Activated naive CD4-positive, alpha-beta T cell treated with anti-CD3 and anti-CD28 coated beads, Interleukin-2, amount 10 ng/mL, durations not matched to agents 7 days and 5 days (primary cell): ENCODE results near the gene RAB11FIP3.
"Not testable (repeated sequence)": the region's sequence is repeated elsewhere in the genome, so short reads cannot be mapped to it uniquely, and the experiment has no call there.

Source experiments
- CTCF ChIA-PET: fragments of 350-600 bp; sonication (Branson Sonifier 250); formaldehyde crosslinking; loops from one replicate; lab custom pipeline; 2021; ENCODE audit warnings: antibody characterized with exemption; lab: Charles Lee
- DNase-seq: peaks from one replicate; pipeline ENCODE4 v3.0.0-alpha.2; 2020
- H3K27ac Mint-ChIP-seq: one replicate; pipeline ENCODE4 v1.8.0; 2021; ENCODE audit warnings: mild to moderate bottlenecking, moderate library complexity, mixed read lengths
- H3K27me3 Mint-ChIP-seq: one replicate; pipeline ENCODE4 v1.8.0; 2021; ENCODE audit warnings: mild to moderate bottlenecking, mixed read lengths
- H3K36me3 Mint-ChIP-seq: one replicate; pipeline ENCODE4 v1.8.0; 2021; ENCODE audit warnings: mixed read lengths
- H3K4me1 Mint-ChIP-seq: one replicate; pipeline ENCODE4 v1.8.0; 2021; ENCODE audit warnings: mixed read lengths
- H3K4me3 Mint-ChIP-seq: one replicate; pipeline ENCODE4 v1.8.0; 2021; ENCODE audit warnings: mild to moderate bottlenecking, moderate library complexity, mixed read lengths
- H3K9me3 Mint-ChIP-seq: one replicate; pipeline ENCODE4 v1.8.0; 2021; ENCODE audit warnings: mixed read lengths

The RAB11FIP3 gene

DNA sequence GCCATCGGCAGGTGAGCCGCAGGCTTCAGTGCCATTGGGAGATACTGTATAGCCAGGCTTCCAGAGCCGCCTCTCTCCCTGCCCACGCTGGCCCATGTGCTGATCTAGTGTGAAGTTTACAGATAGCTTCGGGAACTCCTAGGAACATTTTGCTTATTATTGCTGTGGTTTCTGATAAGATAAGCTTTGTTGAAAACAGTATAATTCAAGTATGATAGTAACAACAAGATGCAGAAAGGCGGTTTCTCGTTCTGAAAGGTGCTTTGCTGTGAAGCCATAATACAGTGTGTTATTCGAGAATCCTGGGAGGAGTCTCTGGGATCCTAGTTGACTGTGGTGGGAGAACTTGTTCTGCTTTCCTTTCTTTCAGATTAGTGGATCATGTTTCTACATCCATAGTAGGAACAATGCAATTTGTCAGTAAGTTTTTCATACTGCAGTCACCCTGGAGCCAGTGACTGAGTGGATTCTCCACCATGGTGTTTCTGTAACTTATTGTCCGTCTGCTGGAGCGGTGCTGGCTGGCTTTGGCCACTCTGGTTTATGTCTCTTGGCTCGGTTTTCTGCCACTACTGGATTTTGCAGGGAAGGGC lies 31.5 kb downstream of the RAB11FIP3 start:
- DNase-seq: no peak
- Mint-ChIP-seq H3K4me1 (peaks cover 6% of the 10 kb centered on the region), H3K27ac (no peak overlapping the region), H3K4me3 (no peak overlapping the region), H3K36me3 (no peaks in the 10 kb centered on the region), H3K27me3 (no peaks in the 10 kb centered on the region), H3K9me3 (no peaks in the 10 kb centered on the region)
- CTCF ChIA-PET: no interaction called here

DNA sequence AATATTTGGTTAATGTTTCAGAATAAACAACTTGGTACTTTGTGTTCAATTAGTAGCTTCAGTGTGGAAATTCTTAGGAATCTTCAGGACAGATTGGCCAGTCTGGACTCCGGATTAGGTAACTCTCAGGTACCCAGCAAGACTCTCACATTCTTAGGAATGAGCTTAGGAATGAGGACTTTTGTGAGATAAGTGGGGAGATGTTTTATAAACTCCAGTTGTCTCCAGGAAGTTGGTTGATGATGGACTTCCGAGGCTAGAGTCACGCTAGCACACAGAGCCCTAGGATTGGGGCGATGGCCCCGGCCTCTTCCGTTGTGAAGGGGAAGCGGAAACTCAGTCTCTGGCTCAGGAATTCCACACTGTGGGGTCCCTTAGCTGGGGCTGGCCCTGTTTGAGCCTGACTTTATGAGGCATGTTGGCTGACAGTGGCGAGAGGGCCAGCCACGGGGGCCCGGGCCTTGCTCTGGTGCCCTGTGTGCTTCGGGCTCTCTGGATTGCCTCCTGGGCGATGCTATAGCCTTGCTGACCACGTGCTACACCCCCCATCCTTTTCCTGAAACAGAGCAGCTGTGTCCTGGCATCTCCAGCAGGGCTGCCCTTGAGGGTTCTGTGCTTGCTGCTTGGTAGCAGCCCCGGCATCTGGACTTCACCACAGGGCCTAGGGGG lies 32.4 kb downstream of the RAB11FIP3 start:
- CTCF ChIA-PET: no interaction called here
- Mint-ChIP-seq H3K27me3 (no peaks in the 10 kb centered on the region), H3K4me1 (peaks cover 6% of the 10 kb centered on the region), H3K9me3 (no peaks in the 10 kb centered on the region), H3K4me3 (no peak overlapping the region), H3K36me3 (no peaks in the 10 kb centered on the region), H3K27ac (no peak overlapping the region)
- DNase-seq: no peak

DNA sequence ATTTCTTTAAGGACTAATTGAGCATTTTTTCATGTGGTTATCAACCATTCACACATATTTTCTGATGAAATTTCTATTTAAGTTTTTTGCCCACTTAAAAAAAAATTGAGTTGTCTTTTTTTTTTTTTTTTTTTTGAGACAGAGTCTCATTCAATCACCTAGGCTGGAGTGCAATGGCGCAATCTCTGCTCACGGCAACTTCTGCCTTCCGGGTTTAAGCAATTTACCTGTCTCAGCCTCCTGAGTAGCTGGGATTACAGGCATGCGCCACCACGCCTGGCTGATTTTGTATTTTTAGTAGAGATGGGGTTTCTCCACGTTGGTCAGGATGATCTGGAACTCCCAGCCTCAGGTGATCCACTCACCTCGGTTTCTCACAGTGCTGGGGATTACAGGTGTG lies 34.3 kb downstream of the RAB11FIP3 start:
- no peak overlapping the region for H3K27ac Mint-ChIP-seq
- H3K27me3 Mint-ChIP-seq: no peaks in the 10 kb centered on the region

DNA sequence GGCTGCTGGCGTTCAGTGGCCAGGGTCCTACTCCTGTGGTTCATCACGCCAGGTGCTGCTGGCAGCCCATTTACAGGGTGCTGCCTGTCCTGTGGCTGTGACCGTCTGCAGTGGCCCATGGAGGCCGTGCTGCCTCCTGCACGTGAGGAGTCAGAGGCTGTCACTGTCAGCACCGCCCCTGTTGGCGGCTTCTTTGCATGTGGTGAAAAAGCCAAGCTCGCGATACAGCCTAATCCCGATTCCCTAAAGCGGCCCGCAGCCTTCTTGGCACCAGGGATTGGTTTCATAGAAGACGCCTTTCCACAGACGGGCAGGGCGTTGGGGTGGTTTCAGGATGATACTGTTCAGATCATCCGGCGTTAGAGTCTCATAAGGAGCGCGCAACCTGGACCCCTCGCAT lies 35.3 kb downstream of the RAB11FIP3 start:
- Mint-ChIP-seq H3K4me1 (no peaks in the 10 kb centered on the region), H3K27ac (no peak overlapping the region), H3K36me3 (no peaks in the 10 kb centered on the region), H3K27me3 (no peaks in the 10 kb centered on the region), H3K9me3 (no peaks in the 10 kb centered on the region), H3K4me3 (no peak overlapping the region)
- CTCF ChIA-PET: no interaction called here
- DNase-seq: no peak

More for the DNA sequence above, 34.3 kb downstream of the RAB11FIP3 start:
- Mint-ChIP-seq H3K36me3 (no peaks in the 10 kb centered on the region), H3K9me3 (no peaks in the 10 kb centered on the region), H3K4me3 (no peak overlapping the region), H3K4me1 (no peaks in the 10 kb centered on the region)
- CTCF ChIA-PET: no interaction called here
- no peak for DNase-seq

DNA sequence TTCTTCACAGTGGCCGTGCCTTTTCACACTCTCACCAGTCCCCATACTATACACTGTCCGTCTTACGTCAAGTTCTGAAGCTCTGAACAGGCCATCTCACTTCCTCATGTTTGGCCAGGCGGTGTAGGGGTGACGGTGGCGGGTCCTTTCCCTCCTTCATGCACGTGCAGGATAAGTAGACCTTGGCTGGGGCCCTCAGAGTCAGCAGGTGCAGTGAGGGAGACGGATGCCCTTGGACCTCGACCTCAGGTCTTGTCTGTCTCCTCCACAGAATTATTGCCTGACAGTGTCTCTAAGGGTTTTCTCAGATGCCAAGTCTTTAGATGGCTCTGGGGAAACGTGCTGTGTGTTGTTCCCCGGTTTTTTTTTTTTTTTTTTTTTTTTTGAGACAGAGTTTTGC lies 37.6 kb downstream of the RAB11FIP3 start:
- H3K9me3 Mint-ChIP-seq: no peaks in the 10 kb centered on the region
- H3K36me3 Mint-ChIP-seq: no peaks in the 10 kb centered on the region
- no peaks in the 10 kb centered on the region for H3K4me1 Mint-ChIP-seq
- CTCF ChIA-PET: no interaction called here
- H3K4me3 Mint-ChIP-seq: no peak overlapping the region
- H3K27me3 Mint-ChIP-seq: no peaks in the 10 kb centered on the region
- H3K27ac Mint-ChIP-seq: no peak overlapping the region
- DNase-seq: no peak

DNA sequence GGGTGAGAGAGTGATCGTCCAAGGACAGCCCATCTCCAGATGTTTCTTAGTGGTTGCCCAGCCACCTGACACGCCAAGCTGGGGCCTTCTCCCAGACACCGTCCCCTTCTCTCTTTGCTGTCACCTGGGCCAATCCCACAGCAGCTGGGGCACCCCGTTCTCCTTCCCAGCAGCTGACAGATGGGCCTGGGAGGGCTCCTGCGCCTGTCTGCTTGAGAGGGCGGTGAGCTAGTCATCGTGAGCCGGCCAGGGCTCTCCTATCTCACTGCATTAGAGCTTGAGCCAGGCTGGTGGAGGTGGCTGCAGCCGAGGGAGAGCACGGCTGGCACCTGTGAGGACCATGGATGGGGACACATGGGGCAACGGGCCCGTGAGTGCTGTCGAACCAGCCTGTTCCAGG lies 41.2 kb downstream of the RAB11FIP3 start:
- no peaks in the 10 kb centered on the region for H3K9me3 Mint-ChIP-seq
- CTCF ChIA-PET: no interaction called here
- DNase-seq: no peak
- H3K36me3 Mint-ChIP-seq: no peaks in the 10 kb centered on the region
- H3K4me1 Mint-ChIP-seq: no peaks in the 10 kb centered on the region
- no peak overlapping the region for H3K4me3 Mint-ChIP-seq
- no peak overlapping the region for H3K27ac Mint-ChIP-seq
- H3K27me3 Mint-ChIP-seq: no peaks in the 10 kb centered on the region

DNA sequence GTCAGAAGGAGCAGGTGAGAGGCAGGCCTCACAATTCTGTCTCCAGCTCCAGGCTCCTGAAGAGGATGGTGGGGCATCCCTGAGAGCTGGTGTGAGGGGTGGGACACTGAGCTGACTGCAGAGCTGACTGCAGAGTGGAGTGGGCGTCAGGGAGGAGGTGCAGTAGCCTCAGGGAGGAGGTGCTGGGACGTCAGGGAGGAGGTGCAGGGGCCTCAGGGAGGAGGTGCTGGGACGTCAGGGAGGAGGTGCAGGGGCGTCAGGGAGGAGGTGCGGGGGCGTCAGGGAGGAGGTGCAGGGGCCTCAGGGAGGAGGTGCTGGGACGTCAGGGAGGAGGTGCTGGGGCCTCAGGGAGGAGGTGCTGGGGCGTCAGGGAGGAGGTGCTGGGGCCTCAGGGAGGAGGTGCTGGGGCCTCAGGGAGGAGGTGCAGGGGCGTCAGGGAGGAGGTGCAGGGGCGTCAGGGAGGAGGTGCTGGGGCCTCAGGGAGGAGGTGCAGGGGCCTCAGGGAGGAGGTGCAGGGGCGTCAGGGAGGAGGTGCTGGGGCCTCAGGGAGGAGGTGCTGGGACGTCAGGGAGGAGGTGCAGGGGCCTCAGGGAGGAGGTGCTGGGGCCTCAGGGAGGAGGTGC lies 41.9 kb downstream of the RAB11FIP3 start:
- H3K27me3 Mint-ChIP-seq, DNase-seq, H3K27ac Mint-ChIP-seq, H3K9me3 Mint-ChIP-seq, H3K4me1 Mint-ChIP-seq, CTCF ChIA-PET, H3K4me3 Mint-ChIP-seq, H3K36me3 Mint-ChIP-seq: not testable (repeated sequence)

DNA sequence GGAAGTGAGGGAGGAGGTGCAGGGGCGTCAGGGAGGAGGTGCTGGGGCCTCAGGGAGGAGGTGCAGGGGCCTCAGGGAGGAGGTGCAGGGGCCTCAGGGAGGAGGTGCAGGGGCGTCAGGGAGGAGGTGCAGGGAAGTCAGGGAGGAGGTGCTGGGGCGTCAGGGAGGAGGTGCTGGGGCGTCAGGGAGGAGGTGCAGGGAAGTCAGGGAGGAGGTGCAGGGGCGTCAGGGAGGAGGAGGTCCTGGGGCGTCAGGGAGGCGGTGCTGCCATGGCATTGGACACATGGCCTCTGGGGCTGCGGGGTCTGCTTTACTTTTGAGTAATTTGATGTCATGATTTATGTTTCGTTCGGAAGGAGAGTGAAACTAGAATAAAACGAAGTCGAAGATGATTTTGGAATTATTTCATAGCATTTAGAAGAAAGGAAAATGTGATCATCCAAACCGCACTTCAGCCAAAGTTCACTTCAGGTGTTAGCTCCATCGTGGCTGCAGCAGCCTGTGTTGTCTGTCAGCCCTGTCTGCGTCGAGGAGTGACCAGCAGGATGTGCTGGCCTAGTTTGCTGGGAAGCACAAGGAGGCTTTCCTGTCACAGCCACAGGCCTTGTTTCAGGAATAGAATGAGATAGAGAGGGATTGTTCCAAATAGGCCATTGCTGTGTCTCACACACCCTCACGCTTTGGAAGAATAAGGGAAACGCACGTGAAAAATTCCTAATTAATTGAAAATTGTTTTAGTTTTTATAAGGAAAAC lies 42.8 kb downstream of the RAB11FIP3 start:
- no peak overlapping the region for H3K27ac Mint-ChIP-seq
- DNase-seq: no peak
- H3K4me1 Mint-ChIP-seq: no peaks in the 10 kb centered on the region
- no peak overlapping the region for H3K4me3 Mint-ChIP-seq
- no peaks in the 10 kb centered on the region for H3K36me3 Mint-ChIP-seq
- CTCF ChIA-PET: no interaction called here
- no peaks in the 10 kb centered on the region for H3K27me3 Mint-ChIP-seq
- H3K9me3 Mint-ChIP-seq: no peaks in the 10 kb centered on the region

DNA sequence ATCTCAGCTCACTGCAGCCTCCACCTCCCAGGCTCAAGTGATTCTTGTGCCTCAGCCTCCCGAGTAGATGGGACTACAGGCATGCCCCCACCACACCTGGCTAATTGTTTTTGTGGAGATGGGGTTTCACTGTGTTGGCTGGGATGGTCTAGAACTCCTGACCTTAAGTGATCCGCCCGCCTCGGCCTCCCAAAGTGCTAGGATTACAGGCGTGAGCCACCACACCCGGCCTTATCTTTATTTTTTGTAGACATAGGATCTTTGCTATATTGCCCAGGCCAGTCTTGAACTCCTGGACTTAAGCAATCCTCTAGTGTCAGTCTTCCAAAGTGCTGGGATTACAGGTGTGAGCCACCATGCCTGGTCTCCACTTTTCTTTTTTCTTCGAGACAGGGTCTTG lies 44.0 kb downstream of the RAB11FIP3 start:
- CTCF ChIA-PET, H3K27ac Mint-ChIP-seq, H3K4me3 Mint-ChIP-seq, H3K9me3 Mint-ChIP-seq, H3K36me3 Mint-ChIP-seq, DNase-seq, H3K27me3 Mint-ChIP-seq, H3K4me1 Mint-ChIP-seq: not testable (repeated sequence)

DNA sequence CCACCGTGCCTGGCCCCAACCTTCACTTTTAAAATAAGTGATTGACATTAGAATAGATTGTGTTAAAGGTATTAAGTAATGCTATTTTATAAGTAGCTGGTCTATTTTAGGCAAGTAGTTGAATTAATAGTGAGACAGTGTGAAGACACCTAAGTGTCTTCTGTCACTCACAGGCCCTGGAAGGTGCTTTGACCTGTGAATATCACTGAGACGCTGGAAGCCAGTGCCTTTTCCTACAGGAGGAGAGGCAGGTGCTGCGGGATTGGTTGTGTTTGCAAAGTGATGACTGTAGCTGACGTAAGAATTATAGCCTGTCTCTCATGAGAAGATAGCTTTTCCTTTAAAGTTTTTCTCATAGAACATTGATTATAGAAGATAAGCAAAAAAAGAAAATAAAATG lies 45.0 kb downstream of the RAB11FIP3 start:
- H3K27me3 Mint-ChIP-seq: no peaks in the 10 kb centered on the region
- H3K4me1 Mint-ChIP-seq: no peaks in the 10 kb centered on the region
- H3K36me3 Mint-ChIP-seq: no peaks in the 10 kb centered on the region
- H3K27ac Mint-ChIP-seq: no peak overlapping the region
- CTCF ChIA-PET: no interaction called here
- H3K9me3 Mint-ChIP-seq: no peaks in the 10 kb centered on the region
- H3K4me3 Mint-ChIP-seq: no peak overlapping the region
- DNase-seq: no peak

DNA sequence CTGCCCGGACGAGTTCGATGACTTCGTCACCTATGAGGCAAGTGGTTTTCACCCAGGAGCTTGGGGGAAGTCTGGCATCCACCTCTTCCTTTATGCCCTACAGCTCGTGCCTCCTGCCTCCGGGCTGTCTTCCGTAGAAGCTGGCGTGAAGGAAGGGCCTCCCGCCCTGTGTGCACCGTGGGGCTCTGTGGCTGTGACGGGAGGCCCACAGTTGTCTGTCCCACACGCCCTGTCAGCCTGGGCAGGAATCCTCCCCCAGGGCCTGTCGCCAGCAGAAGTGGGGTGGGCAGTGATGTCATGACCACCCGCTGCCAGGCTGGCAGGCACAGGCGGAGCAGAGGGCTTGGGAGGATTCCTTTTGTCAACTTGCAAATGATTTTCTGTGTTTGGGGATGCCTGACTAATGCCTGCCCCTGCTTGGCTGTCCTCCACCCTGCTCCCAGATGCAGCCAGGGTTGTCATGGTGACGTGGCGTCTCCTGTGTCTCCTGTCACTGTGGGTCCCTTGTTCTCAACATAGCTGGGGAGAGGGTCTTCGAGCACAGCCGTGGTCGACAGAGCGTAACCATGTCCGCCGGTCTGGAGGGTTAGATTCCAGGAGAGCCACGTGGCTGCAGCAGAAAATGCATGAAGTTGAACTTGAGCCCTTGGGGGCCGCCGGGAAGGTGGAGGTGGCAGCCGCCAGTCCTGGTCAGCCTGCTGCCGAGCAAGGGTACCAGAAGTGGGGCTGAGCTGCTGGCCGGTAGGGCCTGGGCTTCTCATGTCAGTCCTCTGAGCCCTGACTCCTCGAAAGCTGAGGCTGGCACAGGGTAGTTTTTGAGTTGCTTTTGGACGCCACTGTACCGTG lies 46.1 kb downstream of the RAB11FIP3 start:
- CTCF ChIA-PET: no interaction called here
- no peak overlapping the region for H3K4me3 Mint-ChIP-seq
- no peak for DNase-seq

DNA sequence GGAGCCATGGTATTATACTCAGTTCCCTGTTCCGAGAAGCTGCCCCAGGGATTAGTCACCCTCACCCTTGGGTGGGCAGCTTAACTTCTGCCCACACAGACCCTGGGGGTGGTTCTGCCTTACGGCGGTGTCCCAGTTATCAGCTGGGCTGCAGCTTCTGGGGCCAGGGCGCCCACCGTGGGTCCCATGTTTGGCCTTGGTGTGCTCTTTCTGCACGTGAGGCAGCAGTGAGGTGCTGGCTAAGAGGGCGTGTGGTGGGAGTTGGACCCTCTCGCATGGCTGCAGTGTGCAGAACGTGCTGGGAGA lies 46.7 kb downstream of the RAB11FIP3 start:
- Mint-ChIP-seq H3K27ac (no peak overlapping the region), H3K36me3 (no peaks in the 10 kb centered on the region), H3K4me3 (no peak overlapping the region), H3K9me3 (no peaks in the 10 kb centered on the region), H3K4me1 (no peaks in the 10 kb centered on the region), H3K27me3 (no peaks in the 10 kb centered on the region)
- CTCF ChIA-PET: no interaction called here
- DNase-seq: no peak

More for the DNA sequence above, 46.1 kb downstream of the RAB11FIP3 start:
- H3K36me3 Mint-ChIP-seq: no peaks in the 10 kb centered on the region
- H3K27me3 Mint-ChIP-seq: no peaks in the 10 kb centered on the region
- H3K4me1 Mint-ChIP-seq: no peaks in the 10 kb centered on the region
- no peak overlapping the region for H3K27ac Mint-ChIP-seq
- no peaks in the 10 kb centered on the region for H3K9me3 Mint-ChIP-seq

DNA sequence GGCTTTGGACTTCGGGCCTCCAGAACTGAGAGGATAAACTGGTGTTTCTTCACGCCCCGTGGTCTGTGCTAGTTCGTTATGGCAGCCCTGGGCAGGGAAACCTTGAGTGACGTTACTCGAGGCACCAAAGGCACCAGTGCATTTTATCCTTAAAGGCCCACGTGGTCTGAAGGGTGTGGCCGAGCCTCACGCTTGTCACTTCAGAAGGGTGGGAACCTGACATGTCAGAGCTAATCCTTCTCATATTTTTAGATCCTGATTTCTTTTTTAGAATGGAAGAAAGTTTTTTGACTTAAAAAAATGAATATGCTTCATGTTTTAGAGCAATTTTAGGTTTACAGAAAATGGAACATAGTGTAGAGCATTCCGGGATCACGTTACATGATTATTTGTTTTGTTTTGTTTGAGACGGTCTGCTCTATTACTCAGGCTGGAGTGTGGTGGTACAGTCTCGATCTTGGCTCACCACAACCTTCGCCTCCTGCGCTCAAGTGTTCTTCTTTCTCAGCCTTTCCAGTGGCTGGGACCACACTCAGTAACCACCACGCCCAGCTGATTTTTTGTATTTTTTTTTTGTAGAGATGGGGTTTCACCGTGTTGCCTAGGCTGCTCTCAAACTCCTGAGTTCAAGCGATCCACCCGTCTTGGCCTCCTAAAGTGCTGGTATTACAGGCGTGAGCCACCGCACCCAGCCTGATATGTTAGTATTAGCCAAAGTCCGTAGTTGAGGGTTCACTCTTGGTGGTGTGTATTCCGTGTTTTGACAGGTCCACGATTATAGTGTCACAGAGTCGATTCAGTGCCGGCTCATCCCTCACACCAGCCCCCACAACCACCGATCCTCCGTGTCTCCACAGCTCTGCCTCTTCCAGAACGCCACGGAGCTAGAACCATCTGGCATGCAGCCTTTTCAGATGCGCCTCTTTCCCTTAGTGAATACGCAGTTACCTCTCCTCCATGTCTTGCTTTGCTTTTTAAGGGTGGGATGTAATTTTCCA lies 47.9 kb downstream of the RAB11FIP3 start:
- H3K27ac Mint-ChIP-seq: no peak overlapping the region
- H3K4me1 Mint-ChIP-seq: no peaks in the 10 kb centered on the region
- H3K36me3 Mint-ChIP-seq: no peaks in the 10 kb centered on the region
- H3K9me3 Mint-ChIP-seq: no peaks in the 10 kb centered on the region
- CTCF ChIA-PET: no interaction called here
- DNase-seq: no peak
- H3K4me3 Mint-ChIP-seq: no peak overlapping the region
- no peaks in the 10 kb centered on the region for H3K27me3 Mint-ChIP-seq
